K562 (cell line): ENCODE measurements around the gene FAM222A. TPM values are rescaled to one million over a fixed set of nuclear protein-coding genes. Genes with fewer than 3 reads are reported as not detected.

ENCODE experiments used
- ATAC-seq: fragments of 200-7000 bp; cut with Tn5 transposase; 3 replicates; pipeline ENCODE4 v1.9.1; 2020; ENCODE audit warnings: moderate library complexity
- BruUV-seq: library from RNA; stranded (reverse); fragments of 400-500 nt; replicated peaks from 2 replicates; lab custom pipeline; 2021; lab: Mats Ljungman, UMichigan
- CTCF ChIA-PET: fragments of 300-600 bp; formaldehyde crosslinking; extraction: SDS; loops from one replicate; lab custom pipeline; 2021; ENCODE audit warnings: low intra/inter-chr PET ratio; lab: Yijun Ruan, JAX
- POLR2A ChIA-PET: fragments of 300-600, 350-650 bp; sonication (Branson Sonifier 250); formaldehyde crosslinking; extraction: SDS; loops from one replicate; lab custom pipeline; 2021; ENCODE audit warnings: antibody characterized with exemption, inconsistent platforms; lab: Yijun Ruan, JAX
- DNase-seq, 4 experiments: peaks; one replicate each; pipeline versions ENCODE4 v3.0.0 to v3.0.0-alpha.2; 2011 to 2018; ENCODE audit warnings: low spot score in 3 of 4, mixed read lengths in 3 of 4; ENCODE audit errors: extremely low read depth in 1 of 4
- FAIRE-seq: peaks from 2 replicates; lab custom pipeline; 2011; peaks lifted over from hg19 to GRCh38; lab: Jason Lieb, UNC
- H2AFZ ChIP-seq: 2 replicates; pipeline ENCODE4 v1.6.0; 2011; ENCODE audit warnings: low read depth, low read length, control low read depth, inconsistent platforms
- H3K27ac ChIP-seq: fragments of 200-600 bp; 3 replicates; pipeline ENCODE4 v1.8.0; 2011; ENCODE audit warnings: low read depth, mild to moderate bottlenecking, control low read depth, inconsistent platforms, low read length, moderate library complexity, mixed read lengths; ENCODE audit errors: extremely low read depth
- H3K27me3 ChIP-seq, 2 experiments: fragments of 300-600 bp in 1 of 2; 2 replicates in 1 of 2; 3 replicates in 1 of 2; pipeline versions ENCODE4 v1.6.0 to v1.8.0; 2011; ENCODE audit warnings: inconsistent platforms in 2 of 2, low read length in 2 of 2, mild to moderate bottlenecking in 1 of 2, mixed read lengths in 1 of 2, moderate library complexity in 1 of 2; ENCODE audit not compliant: control insufficient read depth in 2 of 2, insufficient read depth in 2 of 2
- H3K36me3 ChIP-seq: fragments of 300-600 bp; 3 replicates; pipeline ENCODE4 v1.8.0; 2011; ENCODE audit warnings: mild to moderate bottlenecking, low read length, inconsistent platforms; ENCODE audit not compliant: control insufficient read depth, insufficient read depth
- H3K4me1 ChIP-seq, 2 experiments: fragments of 200-600 bp in 1 of 2; replicated peaks in 1 of 2; 2 replicates in 1 of 2; 3 replicates in 1 of 2; pipeline versions ENCODE4 v1.5.1 to v1.8.0; 2011; ENCODE audit warnings: inconsistent platforms in 2 of 2, low read length in 2 of 2, mild to moderate bottlenecking in 1 of 2, mixed read lengths in 1 of 2, moderate library complexity in 1 of 2; ENCODE audit not compliant: control insufficient read depth in 2 of 2, insufficient read depth in 2 of 2
- H3K4me2 ChIP-seq: 2 replicates; pipeline ENCODE4 v1.6.1; 2011; ENCODE audit warnings: low read length, control low read depth, inconsistent platforms, mixed read lengths; ENCODE audit not compliant: insufficient read depth
- H3K4me3 ChIP-seq: fragments of 200-600 bp; sonication (generic), shearing (Covaris generic); 2 replicates; pipeline ENCODE4 v1.5.1; 2016; ENCODE audit warnings: control low read depth, inconsistent platforms
- H3K79me2 ChIP-seq: fragments of 200-600 bp; 3 replicates; pipeline ENCODE4 v1.8.0; 2011; ENCODE audit warnings: low read length, inconsistent platforms; ENCODE audit not compliant: control insufficient read depth, insufficient read depth
- H3K9ac ChIP-seq, 2 experiments: 2 replicates each; pipeline versions ENCODE4 v1.6.0 to v1.6.1; 2011; ENCODE audit warnings: low read depth in 2 of 2, low read length in 2 of 2, control low read depth in 1 of 2, inconsistent platforms in 1 of 2, mild to moderate bottlenecking in 1 of 2, mixed read lengths in 1 of 2; ENCODE audit not compliant: insufficient read depth in 1 of 2
- H3K9me1 ChIP-seq: one replicate; pipeline ENCODE4 v1.6.0; 2011; ENCODE audit warnings: inconsistent platforms, mild to moderate bottlenecking, low read length, moderate library complexity; ENCODE audit not compliant: control insufficient read depth, insufficient read depth
- H3K9me3 ChIP-seq: replicated peaks from 2 replicates; pipeline ENCODE4 v1.5.1; 2011; ENCODE audit warnings: low read depth, low read length, inconsistent platforms; ENCODE audit not compliant: control insufficient read depth, insufficient read depth
- H4K20me1 ChIP-seq: replicated peaks from 2 replicates; pipeline ENCODE4 v1.6.1; 2011; ENCODE audit warnings: low read length, inconsistent platforms, mixed read lengths; ENCODE audit not compliant: control insufficient read depth, insufficient read depth
- ARHGAP35 ChIP-seq: fragments of 450-650 bp; IDR thresholded peaks from 2 replicates; pipeline ENCODE4 v1.6.1; 2018; ENCODE audit not compliant: partially characterized antibody
- ETS2 ChIP-seq: IDR thresholded peaks from 2 replicates; pipeline ENCODE4 v1.6.1; 2016; ENCODE audit warnings: borderline replicate concordance, missing genetic modification characterization, mild to moderate bottlenecking, moderate library complexity, missing compliant biosample characterization; ENCODE audit not compliant: poor library complexity, severe bottlenecking
- NR3C1 ChIP-seq: sonication (generic); formaldehyde crosslinking; IDR thresholded peaks from 2 replicates; pipeline ENCODE4 v1.8.1; 2022; ENCODE audit warnings: missing genetic modification reagents
- RBBP5 ChIP-seq: fragments of 200-600 bp; sonication (generic); IDR thresholded peaks from 2 replicates; pipeline ENCODE4 v1.6.1; 2012; ENCODE audit warnings: borderline replicate concordance, mild to moderate bottlenecking, low read length, control low read depth, inconsistent platforms; ENCODE audit not compliant: insufficient read depth, poor library complexity, severe bottlenecking
- SOX6 ChIP-seq: fragments of 450-650 bp; IDR thresholded peaks from 2 replicates; pipeline ENCODE4 v1.6.1; 2014; ENCODE audit warnings: mild to moderate bottlenecking
- THRAP3 ChIP-seq: fragments of 450-650 bp; IDR thresholded peaks from 2 replicates; pipeline ENCODE4 v1.6.1; 2016; ENCODE audit warnings: mild to moderate bottlenecking, inconsistent platforms, borderline replicate concordance
- ZNF644 ChIP-seq: fragments of 200-800 bp; sonication (Bioruptor generic); IDR thresholded peaks from 2 replicates; pipeline ENCODE4 v1.6.1; 2016; ENCODE audit warnings: low read depth, missing genetic modification characterization, missing compliant biosample characterization
- ZNF76 ChIP-seq: fragments of 250-450 bp; sonication (Bioruptor Pico); IDR thresholded peaks from 2 replicates; pipeline ENCODE4 v1.4.0; 2020; ENCODE audit warnings: mild to moderate bottlenecking, moderate library complexity, borderline replicate concordance
- WGBS: fragments of 100-300 bp; shearing (Covaris generic); methylation state at CpG from one replicate; pipeline ENCODE4 v1.1.6; 2016; ENCODE audit warnings: low coverage, mixed read lengths; ENCODE audit not compliant: insufficient coverage; ENCODE audit errors: missing lambda C conversion rate; 5-methylcytosine and 5-hydroxymethylcytosine counted together
- in situ Hi-C: fragments of 300-500 bp; cut with MboI; formaldehyde crosslinking; loops from 4 replicates; pipeline ENCODE4 v1.15.0; 2018; ENCODE audit warnings: inconsistent platforms, mixed read lengths
- intact Hi-C: fragments of 100-400 bp; cut with micrococcal nuclease; formaldehyde crosslinking; loops from 2 replicates; pipeline ENCODE4 v1.14.2; 2022
- polyA plus RNA-seq, 8 experiments: library from polyadenylated mRNA; depleted of rRNA in 4 of 8; stranded (reverse) in 5 of 8; unstranded in 3 of 8; fragments of >200 nt; fragmentation: Nextera tagmentation in 2 of 8; fragmentation: Illumina TruSeq in 1 of 8; extraction: Ambion mirVana in 2 of 8; extraction: Trizol in 1 of 8; gene quantifications; 2 replicates each; pipeline versions ENCODE4 v1.2.1 to v1.2.3, GENCODE V29; 2011 to 2014; ENCODE audit warnings: inconsistent platforms in 1 of 8, missing spikeins in 1 of 8
- total RNA-seq, 7 experiments: library from RNA; depleted of rRNA in 6 of 7; stranded (reverse); fragments of >200 nt in 6 of 7; fragmentation: Illumina TruSeq in 2 of 7; extraction: Trizol in 2 of 7; gene quantifications; 2 replicates each; pipeline versions ENCODE4 v1.2.1 to v1.2.3, GENCODE V29; 2011 to 2021; ENCODE audit warnings: low replicate concordance in 1 of 7
- TF ChIP-seq, protein P1 (sequence below): sonication (generic); formaldehyde crosslinking; IDR thresholded peaks from 2 replicates; pipeline ENCODE4 v1.8.0; 2022; ENCODE audit warnings: mild to moderate bottlenecking, missing genetic modification reagents

The FAM222A gene
- total and polyA plus RNA-seq, 9 of the 15 experiments (the other 6 are each of a cell fraction or from before 2014, with no cell fraction given), result 0.03 to 0.36 (median 0.12) TPM; not detected in 1

DNA sequence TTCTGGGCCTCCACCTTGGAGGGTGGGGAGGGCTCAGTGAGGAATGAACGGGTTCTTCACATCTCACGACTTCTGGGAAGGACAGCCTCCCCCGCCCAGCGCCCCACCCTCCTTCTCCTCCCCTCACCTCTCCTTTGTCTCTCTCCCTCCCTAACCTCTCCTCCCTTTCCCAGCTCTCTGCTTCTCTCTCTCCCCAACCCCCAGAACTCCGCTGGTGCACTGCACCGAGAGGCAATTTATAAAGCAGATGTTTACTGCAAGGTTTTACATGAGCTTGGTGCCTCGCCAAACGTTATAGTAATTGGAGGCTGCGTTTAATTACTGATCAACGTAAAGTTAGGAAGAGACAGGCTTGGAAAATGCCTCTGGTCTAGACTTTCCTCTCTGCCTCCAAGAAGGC lies 42.9 kb upstream of the FAM222A start (continued):
- TF ChIP-seq, protein P1, sequence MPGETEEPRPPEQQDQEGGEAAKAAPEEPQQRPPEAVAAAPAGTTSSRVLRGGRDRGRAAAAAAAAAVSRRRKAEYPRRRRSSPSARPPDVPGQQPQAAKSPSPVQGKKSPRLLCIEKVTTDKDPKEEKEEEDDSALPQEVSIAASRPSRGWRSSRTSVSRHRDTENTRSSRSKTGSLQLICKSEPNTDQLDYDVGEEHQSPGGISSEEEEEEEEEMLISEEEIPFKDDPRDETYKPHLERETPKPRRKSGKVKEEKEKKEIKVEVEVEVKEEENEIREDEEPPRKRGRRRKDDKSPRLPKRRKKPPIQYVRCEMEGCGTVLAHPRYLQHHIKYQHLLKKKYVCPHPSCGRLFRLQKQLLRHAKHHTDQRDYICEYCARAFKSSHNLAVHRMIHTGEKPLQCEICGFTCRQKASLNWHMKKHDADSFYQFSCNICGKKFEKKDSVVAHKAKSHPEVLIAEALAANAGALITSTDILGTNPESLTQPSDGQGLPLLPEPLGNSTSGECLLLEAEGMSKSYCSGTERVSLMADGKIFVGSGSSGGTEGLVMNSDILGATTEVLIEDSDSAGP, result no peak
- TF ChIP-seq ZNF644 (tag) (no peak), ZNF76 (CRISPR knock-in tag) (no peak)

DNA sequence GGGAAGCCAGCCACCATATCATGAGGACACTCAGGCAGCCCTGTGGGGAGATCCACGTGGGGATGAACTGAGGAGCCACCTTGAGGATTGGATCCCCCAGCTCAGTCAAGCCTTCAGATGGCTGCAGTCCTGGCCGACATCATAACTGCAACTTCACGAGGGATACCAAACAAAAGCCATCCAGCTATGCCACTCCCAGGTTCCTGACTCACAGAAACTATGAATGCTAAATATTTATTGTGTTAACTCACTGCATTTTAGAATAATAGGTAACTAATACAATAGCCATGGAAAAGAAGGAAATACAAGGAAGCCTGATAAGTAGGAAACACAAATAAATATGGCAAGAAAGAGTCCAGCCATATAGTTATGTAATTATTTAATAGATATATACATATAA lies 42.1 kb upstream of the FAM222A start:
- Histone ChIP-seq H3K27ac (no peak overlapping the region), H3K36me3 (no peaks in the 10 kb centered on the region), H3K4me2 (no peak overlapping the region), H3K9me1 (no peaks in the 10 kb centered on the region), H2AFZ (no peak overlapping the region), H3K4me1 (no peaks in the 10 kb centered on the region), H3K4me3 (no peak overlapping the region), H4K20me1 (peaks cover 3% of the 10 kb centered on the region; the same call in 1 of the 2 replicates), H3K9ac (no peak overlapping the region), H3K9me3 (no peaks in the 10 kb centered on the region), H3K79me2 (no peaks in the 10 kb centered on the region), H3K27me3 (peaks cover 19 to 65% of the 10 kb centered on the region in 2 experiments)
- 0% methylated on average over 3 of the region's 3 CpGs for WGBS
- TF ChIP-seq ARHGAP35 (no peak), THRAP3 (no peak), SOX6 (no peak), NR3C1 (CRISPR knock-in tag) (no peak), ZNF644 (tag) (no peak), RBBP5 (no peak), ETS2 (tag) (no peak)
- no TSS peak for BruUV-seq
- in situ Hi-C loops, result no loop called here
- intact Hi-C loops, result no loop called here
- POLR2A ChIA-PET, result interaction anchor here (0.8 to 1.4 kb wide), 2 partner anchors 9 to 63 kb away, joined by 3 to 8 read pairs; no protein-coding TSS in a partner anchor
- ATAC-seq (no peak), DNase-seq (no peak), FAIRE-seq (no peak)
- CTCF ChIA-PET, result no interaction called here
